GM21423 (cell line): ENCODE data around the gene DNAJC17.

Source experiments
- ATAC-seq: cut with Tn5 transposase; IDR thresholded peaks from one replicate; pipeline ENCODE4 v1.9.1; 2021; ENCODE audit warnings: mild to moderate bottlenecking, moderate library complexity; ENCODE audit not compliant: unreplicated experiment

Gene DNAJC17

DNA sequence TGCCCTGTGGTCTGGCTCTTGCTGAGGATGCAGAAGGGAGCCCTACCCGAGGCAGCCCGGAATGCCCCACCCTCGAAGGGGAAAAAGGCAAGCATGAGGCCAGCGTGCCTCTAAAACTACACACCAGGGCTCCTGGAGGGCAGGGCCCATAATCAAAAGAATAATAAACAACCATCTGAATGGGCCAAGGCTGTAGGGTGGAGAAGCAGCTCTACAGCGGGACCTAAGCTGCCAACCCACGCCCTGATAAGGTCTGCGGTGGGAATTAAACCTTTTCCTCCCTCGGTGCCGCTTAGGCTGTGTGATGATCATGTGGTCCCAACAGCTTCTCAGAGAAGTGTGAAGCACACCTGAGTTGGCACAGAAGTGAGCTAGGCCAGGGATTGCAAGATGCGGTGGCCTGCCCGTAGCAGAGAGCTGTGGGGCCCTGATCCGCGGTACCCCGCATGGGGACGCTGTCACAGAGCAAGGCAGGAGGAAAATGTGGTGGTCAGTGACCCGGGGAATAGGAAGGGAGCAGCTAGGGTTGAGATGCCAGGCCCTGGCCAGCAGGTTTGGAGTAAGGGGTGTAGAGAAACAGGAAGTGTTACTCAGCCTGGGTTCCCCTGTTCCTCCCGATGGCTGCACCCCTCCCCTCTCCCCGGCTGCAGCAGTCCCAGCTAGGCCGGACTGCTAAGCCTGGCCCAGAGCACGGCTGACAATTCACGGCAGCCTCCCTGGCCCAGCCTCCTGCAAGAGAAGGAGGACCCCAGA lies 38.6 kb downstream of the DNAJC17 start:
- ATAC-seq: no peak

DNA sequence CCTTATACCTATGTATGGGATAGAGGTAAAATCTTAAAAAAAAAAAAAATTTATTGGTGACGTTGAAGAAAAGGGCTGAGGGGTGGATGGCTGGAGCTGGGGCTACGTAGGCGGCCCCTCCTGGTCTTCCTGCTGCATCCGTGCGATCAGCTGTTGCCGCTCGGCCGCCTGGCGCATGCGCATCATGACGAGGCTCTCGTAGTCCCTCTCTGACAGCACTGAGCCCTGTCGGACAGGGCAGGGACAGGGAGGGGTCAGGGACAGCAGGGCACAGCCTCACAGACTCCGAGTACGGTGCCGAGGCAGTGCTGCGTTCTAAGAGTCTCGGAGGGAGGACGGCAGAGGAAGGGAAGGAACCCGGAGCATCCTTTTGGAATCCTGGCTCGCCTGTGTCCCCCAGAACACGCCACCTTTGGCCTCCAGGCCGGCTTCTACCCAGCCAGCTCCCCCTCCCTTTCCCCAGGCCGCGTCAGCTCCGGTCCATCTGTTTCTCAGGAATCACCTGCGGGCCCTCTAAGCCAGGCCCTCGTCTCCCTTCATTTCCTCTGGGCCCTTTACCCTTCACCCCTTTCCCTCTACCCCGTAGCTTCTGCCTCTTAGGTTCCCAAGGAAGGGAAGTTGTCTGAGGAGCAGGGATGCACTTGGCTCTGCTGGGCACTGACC lies 39.3 kb downstream of the DNAJC17 start:
- no peak for ATAC-seq

GRCh38 chr15:40766906-40767837 lies 40.1 kb downstream of the DNAJC17 start:
- ATAC-seq: no peak

GRCh38 chr15:40766194-40766815 lies 41.0 kb downstream of the DNAJC17 start:
- no peak for ATAC-seq

GRCh38 chr15:40764629-40765103 lies 42.6 kb downstream of the DNAJC17 start:
- ATAC-seq: no peak

GRCh38 chr15:40763801-40764628 lies 43.3 kb downstream of the DNAJC17 start, which contains the start of gene GCHFR:
TSS of gene GCHFR (plus strand) at chr15:40764068. CDS start at chr15:40764181, 113 bp downstream.
- ATAC-seq: no peak

DNA sequence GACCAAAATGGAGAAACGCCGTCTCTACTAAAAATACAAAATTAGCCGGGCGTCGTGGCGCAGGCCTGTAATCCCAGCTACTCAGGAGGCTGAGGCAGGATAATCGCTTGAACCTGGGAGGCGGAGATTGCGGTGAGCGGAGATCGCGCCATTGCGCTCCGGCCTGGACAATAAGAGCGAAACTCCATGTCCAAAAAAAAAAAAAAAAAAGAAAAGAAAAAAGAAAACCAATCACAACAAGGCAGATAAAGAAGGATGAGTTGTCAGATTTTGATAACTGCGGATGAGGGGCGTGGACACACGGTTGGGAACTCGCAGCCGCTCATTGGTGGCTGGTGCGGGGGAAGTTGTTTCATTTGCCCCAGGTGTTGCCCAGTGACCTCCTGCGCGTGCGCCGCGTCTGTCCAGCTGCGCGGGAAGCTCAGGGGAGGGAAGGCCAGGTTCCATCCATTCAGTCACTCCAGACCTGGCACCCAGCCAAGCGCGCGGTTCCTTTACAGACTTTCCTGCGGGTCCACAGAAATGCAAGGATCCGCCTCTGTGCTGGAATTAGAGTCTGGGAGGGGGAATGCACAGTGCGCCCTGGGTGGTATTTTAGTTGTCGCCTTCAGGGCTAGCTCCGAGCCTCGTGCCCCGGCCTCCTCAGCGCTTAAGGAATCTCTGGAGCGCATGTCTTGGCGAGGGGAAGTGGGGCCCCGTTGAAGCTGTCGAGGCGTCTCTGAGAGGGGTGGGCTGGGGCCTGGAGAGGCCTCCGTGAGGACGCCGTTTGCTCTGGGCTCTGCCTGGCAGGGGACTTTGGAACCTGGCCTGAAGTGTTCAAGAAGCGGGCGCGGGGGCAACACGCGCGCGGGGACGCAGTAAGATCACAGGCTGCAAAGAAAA lies 44.1 kb downstream of the DNAJC17 start:
- no peak for ATAC-seq

GRCh38 chr15:40759961-40760360 lies 47.3 kb downstream of the DNAJC17 start:
- no peak for ATAC-seq

GRCh38 chr15:40756938-40757337 lies 50.3 kb downstream of the DNAJC17 start:
- no peak for ATAC-seq

DNA sequence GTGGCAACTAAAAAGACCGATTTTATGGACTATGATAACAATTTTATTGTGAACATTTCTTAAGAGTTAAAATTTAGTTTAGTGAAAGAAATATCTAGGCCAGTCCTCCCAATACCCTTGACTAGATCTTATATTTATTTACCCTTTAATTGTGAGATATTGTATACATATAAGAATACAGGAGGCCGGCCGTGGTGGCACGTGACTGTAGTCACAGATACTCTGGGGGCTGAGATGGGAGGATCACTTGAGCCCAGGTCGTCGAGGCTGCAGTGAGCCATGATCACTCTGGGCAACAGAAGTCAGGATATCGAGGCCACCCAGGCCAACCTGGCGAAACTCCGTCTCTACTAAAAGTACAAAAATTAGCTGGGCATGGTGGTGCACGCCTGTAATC lies 51.5 kb downstream of the DNAJC17 start:
- no peak for ATAC-seq

DNA sequence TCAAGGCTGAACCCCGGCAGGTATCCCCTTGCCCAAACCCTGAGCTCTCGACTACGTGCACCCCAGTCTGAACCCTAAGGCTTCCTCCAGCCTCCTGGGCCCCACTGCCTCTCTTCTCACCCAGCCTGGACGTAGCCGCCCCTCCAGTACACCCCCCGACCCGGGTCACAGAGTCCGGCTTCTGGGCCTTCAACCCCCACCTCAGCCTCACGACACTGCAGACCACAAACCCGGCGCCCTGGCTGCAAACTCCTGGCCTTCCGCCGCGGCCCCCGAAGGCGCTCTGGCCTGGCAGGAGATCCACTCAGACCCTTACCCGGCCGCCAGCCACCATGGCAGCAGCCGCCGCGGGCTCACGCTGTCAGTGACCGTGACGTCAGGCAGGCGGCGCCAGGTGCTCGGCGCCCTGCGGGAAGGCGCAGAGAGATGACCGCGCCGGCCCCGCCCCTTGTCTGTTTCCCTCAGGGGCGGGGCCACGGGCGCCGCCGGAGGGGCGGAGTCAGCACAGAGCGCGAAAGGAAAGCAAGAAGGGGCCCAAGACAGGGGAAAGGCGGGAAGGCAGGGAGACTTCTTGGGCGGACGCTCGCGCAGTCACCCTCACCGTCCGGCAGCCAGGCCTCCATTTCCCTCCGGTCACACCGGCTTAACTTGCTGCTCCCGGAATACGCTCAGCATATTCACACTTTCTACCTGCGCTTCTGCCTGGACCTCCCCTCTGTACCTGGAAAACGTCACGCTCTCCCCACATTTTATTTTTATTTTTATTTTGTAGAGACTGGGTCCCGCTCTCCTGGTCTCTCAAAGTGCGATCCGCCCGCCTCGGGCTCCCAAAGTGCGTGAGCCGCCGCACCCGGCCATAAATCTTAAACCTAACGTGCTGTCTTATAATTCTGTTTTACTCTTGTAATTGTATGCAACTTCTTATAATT lies 52.1 kb downstream of the DNAJC17 start, which contains the start of gene RMDN3:
TSS of gene RMDN3 (minus strand) at position 372 of the 929 bp plus-strand sequence. CDS start 471 bp downstream, outside the sequence.
- ATAC-seq: peak; percentile 81

DNA sequence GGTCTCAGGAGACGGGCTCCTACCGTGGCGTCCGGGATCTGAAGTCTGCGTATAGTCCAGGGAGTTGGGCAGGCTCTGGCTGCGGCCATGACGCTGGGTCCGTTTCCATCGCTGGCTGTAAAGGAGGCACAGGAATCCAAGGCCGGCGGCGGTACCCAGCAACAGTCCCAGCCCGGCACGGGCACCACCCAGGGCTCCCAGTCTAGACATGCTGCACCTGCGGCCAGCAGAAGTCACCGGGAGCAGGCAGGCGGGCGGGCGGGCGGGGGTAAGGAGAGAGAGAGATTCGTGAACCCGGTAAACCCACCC lies 52.7 kb downstream of the DNAJC17 start:
- ATAC-seq: peak; percentile 20

DNA sequence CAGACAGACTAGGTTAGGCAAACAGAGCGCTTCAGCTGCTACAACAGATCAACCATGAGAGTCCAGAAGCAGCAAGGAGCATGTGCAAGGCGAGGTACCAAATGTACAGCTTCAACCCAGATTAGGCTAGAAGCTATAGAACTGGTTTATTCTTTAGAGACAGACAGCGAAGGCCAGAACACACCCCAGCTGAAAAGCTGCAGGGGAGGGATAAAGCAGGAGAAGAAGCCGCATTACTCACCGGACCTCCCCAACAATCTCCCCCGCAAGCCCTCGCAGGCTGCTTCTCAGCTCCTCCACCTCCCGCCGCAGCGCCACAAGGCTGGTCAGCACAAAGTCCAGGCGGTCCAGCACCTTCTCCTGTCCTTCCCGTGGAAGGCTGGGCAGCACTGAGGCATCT lies 55.5 kb downstream of the DNAJC17 start:
- no peak for ATAC-seq

- ATAC-seq: no peak
Measured at GRCh38 chr15:40750885-40751284, 56.4 kb downstream of the DNAJC17 start.

GRCh38 chr15:40749151-40749630 lies 58.1 kb downstream of the DNAJC17 start:
- ATAC-seq: no peak

DNA sequence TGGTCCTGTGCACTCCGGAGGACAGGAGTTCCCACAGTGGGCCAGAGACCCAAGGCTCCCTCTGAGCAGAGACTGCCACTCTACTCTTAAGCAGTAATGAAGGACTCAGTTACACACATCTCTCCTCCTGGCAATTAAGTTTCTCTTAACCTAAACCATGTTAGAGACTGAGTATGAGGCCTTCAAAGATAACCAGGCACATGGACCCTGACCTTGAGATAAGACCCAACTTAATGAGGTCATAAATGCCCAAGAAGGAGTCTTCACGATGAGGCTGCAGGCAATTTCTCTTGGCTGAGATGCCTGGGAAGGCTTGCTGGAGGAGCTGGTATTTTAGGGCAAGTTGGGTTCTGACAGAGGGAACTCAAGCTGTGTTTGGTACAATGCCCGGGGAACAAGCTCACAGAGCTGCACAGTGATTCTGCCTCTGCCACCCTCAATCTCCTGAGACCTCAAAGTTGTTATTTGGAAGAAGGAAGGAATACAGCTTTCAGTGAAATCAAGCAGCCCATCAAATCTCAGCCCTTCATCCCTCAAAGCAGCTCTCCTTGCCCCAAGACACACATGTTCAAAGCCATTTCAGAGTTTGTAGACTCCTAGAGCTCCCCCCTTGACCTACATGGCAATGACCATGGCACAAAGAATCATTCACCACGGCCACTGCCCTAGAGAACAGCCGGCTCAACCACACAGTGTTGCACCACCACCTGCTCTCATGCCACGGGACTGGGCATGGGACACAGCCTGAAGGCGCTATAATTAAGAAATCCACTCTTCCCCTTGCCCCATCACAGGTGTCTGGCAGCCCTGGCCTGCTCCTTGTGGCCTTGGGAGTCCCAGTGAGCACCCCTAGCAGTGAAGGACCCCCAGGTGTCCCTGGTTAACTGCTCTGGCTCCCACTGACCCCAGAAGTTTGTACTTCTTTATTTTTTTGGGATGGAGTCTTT lies 59.3 kb downstream of the DNAJC17 start:
- ATAC-seq: no peak
